ENCODE measurements around the gene PDPR.
"Not testable (repeated sequence)": the region's sequence is repeated elsewhere in the genome, so short reads cannot be mapped to it uniquely, and the experiment has no call there.

- TF ChIP-seq CTCF, POLR2A (IDR thresholded peaks at IDR 0.05): not testable (repeated sequence)
Observed at GRCh38 chr16:70120398-70120797, 6.3 kb downstream of the PDPR start.
